SK-N-SH (cell line): ENCODE data around the gene IL22RA1. TPM values are rescaled to one million over a fixed set of nuclear protein-coding genes. Genes with fewer than 3 reads are reported as not detected.

Experiments
- CTCF ChIA-PET: fragments of 300-600, 350-600 bp; formaldehyde crosslinking; extraction: SDS; loops from one replicate; lab custom pipeline; 2021; lab: Yijun Ruan, JAX
- POLR2A ChIA-PET: fragments of 350-600 bp; sonication (Branson Sonifier 250); formaldehyde crosslinking; extraction: SDS; loops from one replicate; lab custom pipeline; 2020; ENCODE audit warnings: antibody characterized with exemption, inconsistent platforms; lab: Yijun Ruan, JAX
- DNase-seq: peaks from one replicate; pipeline ENCODE4 v3.0.0; 2012
- H2AFZ ChIP-seq: fragments of 200-600 bp; sonication (generic); 2 replicates; pipeline ENCODE4 v1.8.1; 2016; ENCODE audit warnings: antibody characterized with exemption, mild to moderate bottlenecking, low read depth
- H3F3A ChIP-seq: fragments of 200-600 bp; sonication (generic); replicated peaks from 2 replicates; pipeline ENCODE3; 2016; ENCODE audit warnings: antibody characterized with exemption, mild to moderate bottlenecking; ENCODE audit not compliant: insufficient read depth
- H3K27ac ChIP-seq, 2 experiments: fragments of 200-500 bp in 1 of 2; fragments of 200-600 bp in 1 of 2; sonication (Bioruptor generic) in 1 of 2; sonication (generic), shearing (Covaris generic) in 1 of 2; 2 replicates each; pipeline versions ENCODE4 v1.5.1 to v1.6.1; 2014 to 2016; ENCODE audit warnings: low read depth in 2 of 2, inconsistent platforms in 1 of 2, low read length in 1 of 2, mild to moderate bottlenecking in 1 of 2, mixed read lengths in 1 of 2
- H3K27me3 ChIP-seq: fragments of 200-600 bp; sonication (generic), shearing (Covaris generic); 2 replicates; pipeline ENCODE4 v1.6.1; 2016; ENCODE audit warnings: mixed run types; ENCODE audit not compliant: insufficient read depth
- H3K36me3 ChIP-seq, 2 experiments: fragments of 200-500 bp in 1 of 2; fragments of 200-600 bp in 1 of 2; sonication (Bioruptor generic) in 1 of 2; sonication (generic) in 1 of 2; replicated peaks in 1 of 2; 2 replicates each; pipeline versions ENCODE3 to v1.5.1; 2014 to 2016; ENCODE audit warnings: low read length in 1 of 2, mild to moderate bottlenecking in 1 of 2; ENCODE audit not compliant: insufficient read depth in 2 of 2, control insufficient read depth in 1 of 2
- H3K4me1 ChIP-seq, 2 experiments: fragments of 200-500 bp in 1 of 2; fragments of 200-600 bp in 1 of 2; sonication (Bioruptor generic) in 1 of 2; sonication (generic), shearing (Covaris generic) in 1 of 2; 2 replicates each; pipeline versions ENCODE4 v1.5.1 to v1.6.1; 2014 to 2016; ENCODE audit warnings: low read depth in 1 of 2, low read length in 1 of 2, mixed run types in 1 of 2; ENCODE audit not compliant: insufficient read depth in 2 of 2, control insufficient read depth in 1 of 2
- H3K4me2 ChIP-seq: fragments of 200-600 bp; sonication (generic), shearing (Covaris generic); 2 replicates; pipeline ENCODE4 v1.6.1; 2017; ENCODE audit warnings: mixed run types
- H3K4me3 ChIP-seq, 2 experiments: fragments of 200-500 bp in 1 of 2; fragments of 200-600 bp in 1 of 2; sonication (Bioruptor generic) in 1 of 2; sonication (generic), shearing (Covaris generic) in 1 of 2; 2 replicates each; pipeline versions ENCODE4 v1.5.1 to v1.8.1; 2014 to 2016; ENCODE audit warnings: low read depth in 2 of 2, inconsistent platforms in 1 of 2, low read length in 1 of 2, mild to moderate bottlenecking in 1 of 2, mixed read lengths in 1 of 2, moderate library complexity in 1 of 2
- H3K79me2 ChIP-seq: fragments of 200-600 bp; sonication (generic); 2 replicates; pipeline ENCODE4 v1.8.1; 2017; ENCODE audit warnings: mild to moderate bottlenecking; ENCODE audit not compliant: insufficient read depth
- H3K9ac ChIP-seq: fragments of 200-600 bp; sonication (generic); 2 replicates; pipeline ENCODE4 v1.6.1; 2017; ENCODE audit warnings: mixed run types
- H3K9me2 ChIP-seq: fragments of 200-600 bp; sonication (generic); 2 replicates; pipeline ENCODE4 v1.6.1; 2017; ENCODE audit warnings: mixed run types
- H3K9me3 ChIP-seq: fragments of 200-600 bp; sonication (generic); 2 replicates; pipeline ENCODE4 v1.6.1; 2017; ENCODE audit warnings: mixed run types, mild to moderate bottlenecking, moderate library complexity
- H4K20me1 ChIP-seq: fragments of 200-600 bp; sonication (generic); 2 replicates; pipeline ENCODE4 v1.6.1; 2017; ENCODE audit warnings: mild to moderate bottlenecking, mixed run types; ENCODE audit not compliant: insufficient read depth
- CTCF ChIP-seq: fragments of 200-600 bp; sonication (generic); IDR thresholded peaks from 2 replicates; pipeline ENCODE4 v1.6.1; 2017; ENCODE audit warnings: antibody characterized with exemption, mild to moderate bottlenecking, moderate library complexity
- EZH2phosphoT487 ChIP-seq: fragments of 200-600 bp; sonication (generic); IDR thresholded peaks from 2 replicates; pipeline ENCODE4 v1.6.1; 2017; ENCODE audit warnings: low read depth, mixed run types, mild to moderate bottlenecking, antibody characterized with exemption, moderate library complexity, borderline replicate concordance
- FOXM1 ChIP-seq: IDR thresholded peaks from 2 replicates; pipeline ENCODE4 v1.4.0; 2012; ENCODE audit warnings: low read depth, mild to moderate bottlenecking
- GATA2 ChIP-seq: sonication (generic); formaldehyde crosslinking; IDR thresholded peaks from 2 replicates; pipeline ENCODE4 v1.5.0; 2020; ENCODE audit warnings: mild to moderate bottlenecking, missing genetic modification reagents
- RAD21 ChIP-seq: IDR thresholded peaks from 2 replicates; pipeline ENCODE4 v1.6.1; 2012; ENCODE audit warnings: mild to moderate bottlenecking, low read length
- RCOR1 ChIP-seq: fragments of 150-350 bp; IDR thresholded peaks from 2 replicates; pipeline ENCODE4 v1.6.1; 2017; ENCODE audit warnings: antibody characterized with exemption, low read length
- REST ChIP-seq: IDR thresholded peaks from 2 replicates; pipeline ENCODE4 v1.6.1; 2012; ENCODE audit warnings: mild to moderate bottlenecking, low read depth, low read length, moderate library complexity
- SMC3 ChIP-seq: IDR thresholded peaks from 2 replicates; pipeline ENCODE4 v1.6.1; 2012; ENCODE audit warnings: low read depth, low read length, improper control_type of control experiment
- TCF12 ChIP-seq: IDR thresholded peaks from 2 replicates; pipeline ENCODE4 v1.4.0; 2012
- USF1 ChIP-seq: IDR thresholded peaks from 2 replicates; pipeline ENCODE4 v1.4.0; 2012; ENCODE audit warnings: low read depth, borderline replicate concordance
- USF2 ChIP-seq: fragments of 150-350 bp; IDR thresholded peaks from 2 replicates; pipeline ENCODE4 v1.6.1; 2017; ENCODE audit warnings: antibody characterized with exemption, low read length, low read depth, borderline replicate concordance
- WGBS: methylation state at CpG from one replicate; pipeline ENCODE4 v1.1.6; 2017; ENCODE audit warnings: low lambda C conversion rate; 5-methylcytosine and 5-hydroxymethylcytosine counted together
- polyA plus RNA-seq, 3 experiments: library from polyadenylated mRNA; depleted of rRNA; stranded (reverse); fragments of >200 nt; gene quantifications; 2 replicates each; pipeline ENCODE4 v1.2.3, GENCODE V29; 2012

The IL22RA1 gene
- polyA plus RNA-seq, 1 of the 3 experiments (the other 2 are of a cell fraction) = 0.03 TPM

- Histone ChIP-seq H3K27ac (peak within 1 kb of the TSS in 1 of 2 experiments; percentile 94; a peak in 2 of 4 replicates), H3K36me3 (no peaks in the 10 kb centered on the region), H3K79me2 (no peaks in the 10 kb centered on the region), H3K9me2 (no peaks in the 10 kb centered on the region), H3K4me1 (peaks cover 10 to 40% of the 10 kb centered on the region in 2 experiments; a peak in 2 of 4 replicates), H4K20me1 (no peaks in the 10 kb centered on the region), H3K4me2 (no peak within 1 kb of the TSS), H3K27me3 (no peaks in the 10 kb centered on the region; the same call in 1 of the 2 replicates), H2AFZ (no peak within 1 kb of the TSS), H3K9me3 (no peaks in the 10 kb centered on the region), H3F3A (no peaks in the 10 kb centered on the region), H3K4me3 (no peak within 1 kb of the TSS; a peak in 1 of 4 replicates), H3K9ac (no peak within 1 kb of the TSS)
- TF ChIP-seq RAD21 (peak; percentile 67), CTCF (peak; percentile 40), SMC3 (peak; percentile 53), EZH2phosphoT487 (no peak)
- ChIA-PET POLR2A (interaction anchor here (1.6 kb wide), 1 partner anchor 10 kb away, joined by 7 read pairs; no protein-coding TSS in a partner anchor), CTCF (interaction anchor here (0.6 to 5.3 kb wide), 10 partner anchors 9 to 722 kb away, joined by 3 to 39 read pairs (median 5); no protein-coding TSS in a partner anchor)
- peak; percentile 47 for DNase-seq
- WGBS = 83% methylated on average over 20 of the region's 27 CpGs
These were observed 30.8 kb downstream of the IL22RA1 start, which contains the start of gene MYOM3 for GRCh38 chr1:24111996-24112779. TSS of gene MYOM3 (minus strand) at chr1:24112135. CDS start at chr1:24108636, 3,499 bp downstream.

- Histone ChIP-seq H3F3A (no peaks in the 10 kb centered on the region), H3K4me2 (no peak overlapping the region), H4K20me1 (no peaks in the 10 kb centered on the region), H3K4me3 (no peak overlapping the region; a peak in 1 of 4 replicates), H3K9ac (no peak overlapping the region), H3K27me3 (no peaks in the 10 kb centered on the region; the same call in 1 of the 2 replicates), H3K36me3 (no peaks in the 10 kb centered on the region)
- WGBS = 79% methylated on average over 15 of the region's 20 CpGs
- POLR2A ChIA-PET = interaction anchor here (0.5 to 1.6 kb wide), 2 partner anchors 9 to 629 kb away, joined by 3 to 7 read pairs; no protein-coding TSS in a partner anchor
- TF ChIP-seq TCF12 (no peak), GATA2 (peak; percentile 64), EZH2phosphoT487 (no peak), USF1 (no peak), FOXM1 (no peak), RCOR1 (no peak), USF2 (no peak), REST (no peak)
- TF ChIP-seq, all 33 proteins: peak for 1
- no peaks in the 10 kb centered on the region for H3K79me2 ChIP-seq
- DNase-seq = peak; percentile 63
- CTCF ChIA-PET = interaction anchor here (0.6 to 5.3 kb wide), 9 partner anchors 9 to 723 kb away, joined by 3 to 39 read pairs (median 5); no protein-coding TSS in a partner anchor
- peak overlapping the region in 1 of 2 experiments; percentile 94; a peak in 2 of 4 replicates for H3K27ac ChIP-seq
- H3K9me3 ChIP-seq = no peaks in the 10 kb centered on the region
- H2AFZ ChIP-seq = no peak overlapping the region
- H3K9me2 ChIP-seq = no peaks in the 10 kb centered on the region
- H3K4me1 ChIP-seq = peaks cover 10 to 42% of the 10 kb centered on the region in 2 experiments; a peak in 2 of 4 replicates
These were observed 31.5 kb downstream of the IL22RA1 start for GRCh38 chr1:24111262-24111995.
